Liver (tissue), 9 donors: ENCODE results near the gene YPEL5. TPM values are rescaled to one million over a fixed set of nuclear protein-coding genes. Genes with fewer than 3 reads are reported as not detected.

Experiments used
- DNase-seq: peaks from one replicate; pipeline ENCODE4 v3.0.0-alpha.2; 2017; ENCODE audit warnings: low spot score
- H3K27ac ChIP-seq, 2 donors: one replicate each; pipeline ENCODE4 v1.7.0; 2013; ENCODE audit warnings: inconsistent platforms in 2 of 2, low read length in 2 of 2, control low read depth in 1 of 2, low read depth in 1 of 2, mild to moderate bottlenecking in 1 of 2
- H3K27me3 ChIP-seq, 4 donors: one replicate each; pipeline versions ENCODE4 v1.6.1 to v1.7.0; 2013; ENCODE audit warnings: low read length in 3 of 4, inconsistent platforms in 1 of 4, mild to moderate bottlenecking in 1 of 4, moderate library complexity in 1 of 4; ENCODE audit not compliant: control insufficient read depth in 4 of 4, insufficient read depth in 4 of 4
- H3K36me3 ChIP-seq, 4 donors: one replicate each; pipeline versions ENCODE4 v1.6.1 to v1.7.0; 2013; ENCODE audit warnings: low read length in 3 of 4, mild to moderate bottlenecking in 3 of 4, low read depth in 1 of 4, moderate library complexity in 1 of 4; ENCODE audit not compliant: control insufficient read depth in 4 of 4, insufficient read depth in 3 of 4
- H3K4me1 ChIP-seq, 4 donors: one replicate each; pipeline versions ENCODE4 v1.6.1 to v1.7.0; 2013; ENCODE audit warnings: low read length in 3 of 4, mild to moderate bottlenecking in 3 of 4, moderate library complexity in 1 of 4; ENCODE audit not compliant: control insufficient read depth in 4 of 4, insufficient read depth in 4 of 4
- H3K4me3 ChIP-seq, 3 donors: one replicate each; pipeline versions ENCODE4 v1.6.1 to v1.7.0; 2013; ENCODE audit warnings: low read length in 3 of 3, control low read depth in 1 of 3, low read depth in 1 of 3, mild to moderate bottlenecking in 1 of 3
- H3K9ac ChIP-seq, 2 donors: one replicate each; pipeline ENCODE4 v1.7.0; 2013; ENCODE audit warnings: low read length in 2 of 2, mild to moderate bottlenecking in 2 of 2, moderate library complexity in 2 of 2, control low read depth in 1 of 2, low read depth in 1 of 2
- H3K9me3 ChIP-seq, 4 donors: one replicate each; pipeline versions ENCODE4 v1.6.1 to v1.7.0; 2013; ENCODE audit warnings: low read length in 3 of 4; ENCODE audit not compliant: control insufficient read depth in 4 of 4
- CTCF ChIP-seq: fragments of 150-350 bp; IDR thresholded peaks from 2 replicates; pipeline ENCODE4 v1.5.1; 2017; ENCODE audit warnings: improper control_type of control experiment, low read depth, low read length; ENCODE audit not compliant: missing input control
- EGR1 ChIP-seq, 2 donors: IDR thresholded peaks; 2 replicates each; pipeline ENCODE4 v1.6.1; 2016 to 2018; ENCODE audit warnings: antibody characterized with exemption in 2 of 2, low read depth in 2 of 2
- FOXA1 ChIP-seq: IDR thresholded peaks from 2 replicates; pipeline ENCODE4 v1.6.1; 2016; ENCODE audit warnings: antibody characterized with exemption
- FOXA2 ChIP-seq: IDR thresholded peaks from 2 replicates; pipeline ENCODE4 v1.6.1; 2016; ENCODE audit warnings: antibody characterized with exemption
- GABPA ChIP-seq, 2 donors: IDR thresholded peaks in 1 of 2; conservative IDR thresholded peaks in 1 of 2; 2 replicates each; pipeline ENCODE4 v1.6.1; 2016; ENCODE audit warnings: antibody characterized with exemption in 2 of 2, mild to moderate bottlenecking in 1 of 2, moderate library complexity in 1 of 2
- HNF4A ChIP-seq, 2 donors: conservative IDR thresholded peaks; 2 replicates each; pipeline ENCODE4 v1.6.1; 2016; ENCODE audit warnings: antibody characterized with exemption in 2 of 2, mild to moderate bottlenecking in 2 of 2
- HNF4G ChIP-seq: IDR thresholded peaks from 2 replicates; pipeline ENCODE4 v1.6.1; 2016; ENCODE audit warnings: antibody characterized with exemption
- NR2F2 ChIP-seq: IDR thresholded peaks from 2 replicates; pipeline ENCODE4 v1.6.1; 2016; ENCODE audit warnings: antibody characterized with exemption
- RAD21 ChIP-seq, 2 donors: IDR thresholded peaks; 2 replicates each; pipeline ENCODE4 v1.6.1; 2016; ENCODE audit warnings: antibody characterized with exemption in 2 of 2, mild to moderate bottlenecking in 2 of 2
- REST ChIP-seq: IDR thresholded peaks from 2 replicates; pipeline ENCODE4 v1.6.1; 2016; ENCODE audit warnings: antibody characterized with exemption, mild to moderate bottlenecking
- RXRA ChIP-seq, 2 donors: IDR thresholded peaks; 2 replicates each; pipeline ENCODE4 v1.6.1; 2017 to 2018; ENCODE audit warnings: antibody characterized with exemption in 2 of 2, mild to moderate bottlenecking in 1 of 2
- SP1 ChIP-seq: IDR thresholded peaks from 2 replicates; pipeline ENCODE4 v1.6.1; 2018; ENCODE audit warnings: antibody characterized with exemption, mild to moderate bottlenecking
- TAF1 ChIP-seq: conservative IDR thresholded peaks from 2 replicates; pipeline ENCODE4 v1.6.1; 2016; ENCODE audit warnings: antibody characterized with exemption, mild to moderate bottlenecking
- WGBS: extraction: QIAGEN DNeasy Blood & Tissue Kit; methylation state at CpG from one replicate; pipeline ENCODE4 v1.1.7; 2013; 5-methylcytosine and 5-hydroxymethylcytosine counted together
- polyA plus RNA-seq, 2 donors: library from polyadenylated mRNA; stranded (reverse) in 1 of 2; unstranded in 1 of 2; fragments of 200-250 nt in 1 of 2; fragments of >200 nt in 1 of 2; fragmentation: Nextera tagmentation in 1 of 2; extraction: Ambion mirVana in 1 of 2; gene quantifications; one replicate each; pipeline versions ENCODE4 v1.2.1 to v1.2.3, GENCODE V29; 2013 to 2015
- total RNA-seq, 2 donors: library from RNA; depleted of rRNA; stranded (reverse); fragments of >200 nt; gene quantifications; one replicate each; pipeline ENCODE4 v1.2.3, GENCODE V29; 2014
- TF ChIP-seq, protein P1 (sequence below): IDR thresholded peaks from 2 replicates; pipeline ENCODE4 v1.6.1; 2016; ENCODE audit warnings: antibody characterized with exemption
- TF ChIP-seq, protein P2 (sequence below): IDR thresholded peaks from 2 replicates; pipeline ENCODE4 v1.6.1; 2016; ENCODE audit warnings: antibody characterized with exemption
- donor health status: healthy.
- donor health status: healthy.
- donor health status: healthy.
- donor health status: healthy.
- donor health status: healthy.

Gene YPEL5
- total and polyA plus RNA-seq, 4 donors, result 20.4 to 62.8 (median 36.5) TPM

DNA sequence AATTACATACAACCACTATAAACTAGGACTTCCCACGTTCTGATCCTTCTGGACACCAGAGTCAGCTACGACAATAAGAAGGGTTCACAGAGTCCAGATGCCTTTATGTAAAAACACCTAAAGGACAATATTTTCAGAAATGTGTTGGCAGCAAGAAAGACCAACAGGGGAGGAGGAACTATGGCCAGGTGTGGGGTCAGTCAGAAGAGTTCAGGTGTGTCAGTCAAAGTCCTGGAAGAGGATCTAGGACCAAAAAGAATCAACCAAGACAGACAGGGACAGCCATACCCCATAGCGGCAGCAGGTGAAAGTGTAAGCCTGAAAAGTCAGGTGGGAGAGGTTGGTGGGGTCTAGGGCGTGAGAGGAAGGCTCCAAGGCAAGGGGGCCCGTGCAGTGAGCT lies 38.0 kb upstream of the YPEL5 start:
- DNase-seq, result no peak
- Histone ChIP-seq H3K9me3 (no peaks in the 10 kb centered on the region), H3K27ac (no peak overlapping the region), H3K27me3 (no peaks in the 10 kb centered on the region), H3K4me3 (no peak overlapping the region), H3K36me3 (no peaks in the 10 kb centered on the region), H3K4me1 (no peaks in the 10 kb centered on the region), H3K9ac (no peak overlapping the region)
- WGBS, result 85% methylated on average over 5 of the region's 5 CpGs
- TF ChIP-seq FOXA2 (no peak), TAF1 (no peak), EGR1 (IDR thresholded peaks at IDR 0.05; ENCODE audit: low read depth in 2 of 2) (no peak), REST (no peak), GABPA (IDR thresholded peaks at IDR 0.05 in 1 of 2, conservative IDR thresholded peaks at IDR 0.05 in 1 of 2) (no peak), NR2F2 (no peak), RAD21 (IDR thresholded peaks at IDR 0.05) (no peak), HNF4A (conservative IDR thresholded peaks at IDR 0.05) (no peak), HNF4G (no peak), RXRA (IDR thresholded peaks at IDR 0.05) (no peak)
- TF ChIP-seq, protein P1, sequence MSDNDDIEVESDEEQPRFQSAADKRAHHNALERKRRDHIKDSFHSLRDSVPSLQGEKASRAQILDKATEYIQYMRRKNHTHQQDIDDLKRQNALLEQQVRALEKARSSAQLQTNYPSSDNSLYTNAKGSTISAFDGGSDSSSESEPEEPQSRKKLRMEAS, result no peak
- TF ChIP-seq, protein P2, sequence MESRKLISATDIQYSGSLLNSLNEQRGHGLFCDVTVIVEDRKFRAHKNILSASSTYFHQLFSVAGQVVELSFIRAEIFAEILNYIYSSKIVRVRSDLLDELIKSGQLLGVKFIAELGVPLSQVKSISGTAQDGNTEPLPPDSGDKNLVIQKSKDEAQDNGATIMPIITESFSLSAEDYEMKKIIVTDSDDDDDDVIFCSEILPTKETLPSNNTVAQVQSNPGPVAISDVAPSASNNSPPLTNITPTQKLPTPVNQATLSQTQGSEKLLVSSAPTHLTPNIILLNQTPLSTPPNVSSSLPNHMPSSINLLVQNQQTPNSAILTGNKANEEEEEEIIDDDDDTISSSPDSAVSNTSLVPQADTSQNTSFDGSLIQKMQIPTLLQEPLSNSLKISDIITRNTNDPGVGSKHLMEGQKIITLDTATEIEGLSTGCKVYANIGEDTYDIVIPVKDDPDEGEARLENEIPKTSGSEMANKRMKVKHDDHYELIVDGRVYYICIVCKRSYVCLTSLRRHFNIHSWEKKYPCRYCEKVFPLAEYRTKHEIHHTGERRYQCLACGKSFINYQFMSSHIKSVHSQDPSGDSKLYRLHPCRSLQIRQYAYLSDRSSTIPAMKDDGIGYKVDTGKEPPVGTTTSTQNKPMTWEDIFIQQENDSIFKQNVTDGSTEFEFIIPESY, result no peak

DNA sequence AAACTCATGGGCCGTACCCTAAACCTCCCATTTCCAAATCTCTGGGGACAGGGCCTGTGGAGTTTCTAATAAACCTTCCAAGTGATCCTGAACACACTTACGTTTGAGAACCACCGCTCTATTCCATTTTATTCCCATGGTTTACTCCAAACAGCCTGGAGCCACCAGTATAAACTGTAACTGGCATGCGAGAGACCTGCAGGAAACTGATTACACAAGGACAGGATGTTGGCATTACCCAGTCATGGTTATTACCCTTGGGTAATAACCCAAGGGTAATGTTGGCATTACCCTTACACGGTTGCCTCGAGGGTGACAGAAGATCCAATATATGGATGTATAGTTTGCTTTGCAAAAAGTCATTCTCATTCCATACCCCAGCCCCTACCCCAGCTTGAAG lies 37.0 kb upstream of the YPEL5 start:
- Histone ChIP-seq H3K4me3 (no peak overlapping the region), H3K27me3 (no peaks in the 10 kb centered on the region), H3K27ac (no peak overlapping the region), H3K36me3 (no peaks in the 10 kb centered on the region), H3K4me1 (no peaks in the 10 kb centered on the region), H3K9ac (no peak overlapping the region), H3K9me3 (no peaks in the 10 kb centered on the region)
- DNase-seq, result no peak
- WGBS, result 82% methylated on average over 6 of the region's 6 CpGs
- TF ChIP-seq CTCF, result no peak
- no peak for TF ChIP-seq FOXA1
- TF ChIP-seq, protein P2, result no peak
- no peak for TF ChIP-seq SP1
- no peak for TF ChIP-seq REST
- TF ChIP-seq NR2F2, result no peak
- TF ChIP-seq FOXA2, result no peak
